ENCODE measurements around the gene PTPRK. TPM values are rescaled to one million over a fixed set of nuclear protein-coding genes. Genes with fewer than 3 reads are reported as not detected.

Gene PTPRK
- total and polyA plus RNA-seq, 3 experiments from 2014 or later, result 0.74 to 23.0 (median 21.3) TPM

GRCh38 chr6:128252341-128253176 is 267.8 kb downstream of the PTPRK start:
- H3K4me3 ChIP-seq (ENCODE audit: low read length), result no peak overlapping the region
- peaks cover 0 to 4% (median 0%) of the 10 kb centered on the region in 3 donors for H3K36me3 Mint-ChIP-seq
- H3K4me1 ChIP-seq (ENCODE audit: insufficient read depth, low read length), result no peaks in the 10 kb centered on the region
- H3K27ac ChIP-seq (ENCODE audit: low read depth, low read length), result no peak overlapping the region
- H3K36me3 ChIP-seq (ENCODE audit: insufficient read depth, low read length), result no peaks in the 10 kb centered on the region
- H3K9me3 ChIP-seq (ENCODE audit: low read length), result no peaks in the 10 kb centered on the region
- H3K4me1 Mint-ChIP-seq, result peaks cover 10 to 28% (median 19%) of the 10 kb centered on the region in 3 donors
- DNase-seq, result no peak
- H3K27me3 Mint-ChIP-seq, result no peaks in the 10 kb centered on the region
- peak overlapping the region in 1 of 7 donors; percentile 11 for H3K4me3 Mint-ChIP-seq
- CTCF ChIA-PET, result no interaction called here
- no peak overlapping the region for H3K27ac Mint-ChIP-seq
- POLR2A ChIA-PET, result no interaction called here
- H3K9me3 Mint-ChIP-seq, result no peaks in the 10 kb centered on the region
- no peaks in the 10 kb centered on the region for H3K27me3 ChIP-seq (ENCODE audit: insufficient read depth, low read length, poor library complexity, severe bottlenecking)

- Histone ChIP-seq H3K4me1 (ENCODE audit: insufficient read depth, low read length) (no peaks in the 10 kb centered on the region), H3K27ac (ENCODE audit: low read depth, low read length) (no peak overlapping the region), H3K4me3 (ENCODE audit: low read length) (no peak overlapping the region), H3K36me3 (ENCODE audit: insufficient read depth, low read length) (no peaks in the 10 kb centered on the region), H3K9me3 (ENCODE audit: low read length) (no peaks in the 10 kb centered on the region), H3K27me3 (ENCODE audit: insufficient read depth, low read length, poor library complexity, severe bottlenecking) (no peaks in the 10 kb centered on the region)
- Mint-ChIP-seq H3K36me3 (peaks cover 0 to 4% (median 0%) of the 10 kb centered on the region in 3 donors), H3K27ac (no peak overlapping the region), H3K27me3 (no peaks in the 10 kb centered on the region), H3K4me1 (peaks cover 10 to 28% (median 19%) of the 10 kb centered on the region in 3 donors), H3K4me3 (peak overlapping the region in 1 of 7 donors; percentile 4), H3K9me3 (no peaks in the 10 kb centered on the region)
- CTCF ChIA-PET, result no interaction called here
- POLR2A ChIA-PET, result no interaction called here
- DNase-seq, result no peak
Measured at GRCh38 chr6:128251445-128252340, 268.7 kb downstream of the PTPRK start.

GRCh38 chr6:128250370-128251070 is 269.9 kb downstream of the PTPRK start:
- no peak overlapping the region for H3K27ac ChIP-seq (ENCODE audit: low read depth, low read length)
- POLR2A ChIA-PET, result no interaction called here

GRCh38 chr6:128249429-128249828 is 271.0 kb downstream of the PTPRK start:
- no peak overlapping the region for H3K27ac ChIP-seq (ENCODE audit: low read depth, low read length)

More at GRCh38 chr6:128250370-128251070, 269.9 kb downstream of the PTPRK start:
- H3K27ac Mint-ChIP-seq, result no peak overlapping the region
- Histone ChIP-seq H3K4me3 (ENCODE audit: low read length) (no peak overlapping the region), H3K4me1 (ENCODE audit: insufficient read depth, low read length) (no peaks in the 10 kb centered on the region), H3K36me3 (ENCODE audit: insufficient read depth, low read length) (no peaks in the 10 kb centered on the region), H3K27me3 (ENCODE audit: insufficient read depth, low read length, poor library complexity, severe bottlenecking) (no peaks in the 10 kb centered on the region), H3K9me3 (ENCODE audit: low read length) (no peaks in the 10 kb centered on the region)
- no peak overlapping the region for H3K4me3 Mint-ChIP-seq
- no peak for DNase-seq
- peaks cover 10 to 28% (median 19%) of the 10 kb centered on the region in 3 donors for H3K4me1 Mint-ChIP-seq
- H3K36me3 Mint-ChIP-seq, result peaks cover 0 to 4% (median 0%) of the 10 kb centered on the region in 3 donors
- H3K9me3 Mint-ChIP-seq, result no peaks in the 10 kb centered on the region
- H3K27me3 Mint-ChIP-seq, result no peaks in the 10 kb centered on the region
- CTCF ChIA-PET, result interaction anchor here (1.4 kb wide), 1 partner anchor 77 kb away, joined by 4 read pairs; no protein-coding TSS in a partner anchor

GRCh38 chr6:128246472-128247260 is 273.7 kb downstream of the PTPRK start:
- CTCF ChIA-PET, result no interaction called here
- Mint-ChIP-seq H3K36me3 (peaks cover 0 to 4% (median 0%) of the 10 kb centered on the region in 3 donors), H3K4me3 (no peak overlapping the region), H3K4me1 (peaks cover under 1 to 9% (median 2%) of the 10 kb centered on the region in 3 donors), H3K9me3 (no peaks in the 10 kb centered on the region), H3K27me3 (peaks cover 0 to 4% of the 10 kb centered on the region in 2 donors), H3K27ac (no peak overlapping the region)
- POLR2A ChIA-PET, result interaction anchor here (0.7 kb wide), 1 partner anchor 320 kb away, joined by 3 read pairs; no protein-coding TSS in a partner anchor
- Histone ChIP-seq H3K4me3 (ENCODE audit: low read length) (no peak overlapping the region), H3K4me1 (ENCODE audit: insufficient read depth, low read length) (no peaks in the 10 kb centered on the region), H3K9me3 (ENCODE audit: low read length) (no peaks in the 10 kb centered on the region), H3K27me3 (ENCODE audit: insufficient read depth, low read length, poor library complexity, severe bottlenecking) (no peaks in the 10 kb centered on the region), H3K36me3 (ENCODE audit: insufficient read depth, low read length) (no peaks in the 10 kb centered on the region), H3K27ac (ENCODE audit: low read depth, low read length) (no peak overlapping the region)
- DNase-seq, result no peak

More at GRCh38 chr6:128249429-128249828, 271.0 kb downstream of the PTPRK start:
- Histone ChIP-seq H3K27me3 (ENCODE audit: insufficient read depth, low read length, poor library complexity, severe bottlenecking) (no peaks in the 10 kb centered on the region), H3K9me3 (ENCODE audit: low read length) (no peaks in the 10 kb centered on the region), H3K4me3 (ENCODE audit: low read length) (no peak overlapping the region), H3K4me1 (ENCODE audit: insufficient read depth, low read length) (no peaks in the 10 kb centered on the region), H3K36me3 (ENCODE audit: insufficient read depth, low read length) (no peaks in the 10 kb centered on the region)
- no peaks in the 10 kb centered on the region for H3K9me3 Mint-ChIP-seq
- POLR2A ChIA-PET, result no interaction called here
- DNase-seq, result no peak
- H3K4me1 Mint-ChIP-seq, result peaks cover 10 to 28% (median 19%) of the 10 kb centered on the region in 3 donors
- peaks cover 0 to 4% (median 0%) of the 10 kb centered on the region in 3 donors for H3K36me3 Mint-ChIP-seq
- H3K27me3 Mint-ChIP-seq, result no peaks in the 10 kb centered on the region
- H3K27ac Mint-ChIP-seq, result no peak overlapping the region
- H3K4me3 Mint-ChIP-seq, result no peak overlapping the region
- CTCF ChIA-PET, result interaction anchor here (1.4 kb wide), 1 partner anchor 79 kb away, joined by 4 read pairs; no protein-coding TSS in a partner anchor

GRCh38 chr6:128244751-128245405 is 275.5 kb downstream of the PTPRK start:
- Histone ChIP-seq H3K27me3 (ENCODE audit: insufficient read depth, low read length, poor library complexity, severe bottlenecking) (no peaks in the 10 kb centered on the region), H3K36me3 (ENCODE audit: insufficient read depth, low read length) (no peaks in the 10 kb centered on the region), H3K27ac (ENCODE audit: low read depth, low read length) (no peak overlapping the region), H3K4me1 (ENCODE audit: insufficient read depth, low read length) (no peaks in the 10 kb centered on the region), H3K4me3 (ENCODE audit: low read length) (no peak overlapping the region), H3K9me3 (ENCODE audit: low read length) (no peaks in the 10 kb centered on the region)
- H3K4me3 Mint-ChIP-seq, result no peak overlapping the region
- CTCF ChIA-PET, result no interaction called here
- POLR2A ChIA-PET, result no interaction called here
- H3K36me3 Mint-ChIP-seq, result peaks cover 0 to 4% (median 0%) of the 10 kb centered on the region in 3 donors
- no peak for DNase-seq
- no peak overlapping the region for H3K27ac Mint-ChIP-seq
- no peaks in the 10 kb centered on the region for H3K9me3 Mint-ChIP-seq
- H3K27me3 Mint-ChIP-seq, result peaks cover 0 to 4% of the 10 kb centered on the region in 2 donors
- peaks cover 3 to 6% (median 4%) of the 10 kb centered on the region in 3 donors for H3K4me1 Mint-ChIP-seq

All from CD8-positive, alpha-beta memory T cell (primary cell).